Measurements from ENCODE around the gene SKAP2. TPM values are rescaled to one million over a fixed set of nuclear protein-coding genes. Genes with fewer than 3 reads are reported as not detected.

The SKAP2 gene
- polyA plus RNA-seq, 1 donor (not counting 4 experiments of a cell fraction or from before 2014, with no cell fraction given), result 15.0 TPM

DNA sequence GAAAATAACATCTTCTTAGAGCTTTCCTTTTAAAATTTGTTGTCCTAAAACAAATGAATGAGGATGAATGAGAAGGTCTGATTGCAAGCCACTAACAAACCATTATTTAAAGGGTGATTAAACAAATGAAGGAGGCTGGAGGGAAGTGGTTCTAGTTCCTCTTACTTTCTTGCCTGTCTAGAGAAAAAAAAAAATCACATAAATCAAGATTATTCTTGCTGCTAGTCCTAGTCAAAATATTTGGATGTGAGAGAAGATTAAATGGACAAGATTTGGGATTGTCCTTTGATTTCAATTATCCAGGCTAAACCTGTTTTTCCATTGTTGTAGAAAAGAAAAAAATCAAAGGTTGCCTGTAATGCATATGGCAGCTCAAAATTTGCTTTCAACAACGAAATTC, 3.3 kb downstream of the SKAP2 start:
- peaks cover 33% of the 10 kb centered on the region for H3K4me1 ChIP-seq (ENCODE audit: control insufficient read depth, extremely low read depth, insufficient read depth, low read length)
- peaks cover 75% of the 10 kb centered on the region for H3K79me2 ChIP-seq (ENCODE audit: control insufficient read depth, insufficient read depth, low read length)
- DNase-seq (ENCODE audit: low read depth, low spot score) (no peak), FAIRE-seq (no peak)
- no peaks in the 10 kb centered on the region for H4K20me1 ChIP-seq (ENCODE audit: control insufficient read depth, extremely low read depth, insufficient read depth, low read length)
- H3K4me2 ChIP-seq (ENCODE audit: control insufficient read depth, extremely low read depth, insufficient read depth, low read depth, low read length), result no peak overlapping the region
- no peaks in the 10 kb centered on the region for H3K27me3 ChIP-seq (ENCODE audit: control insufficient read depth, extremely low read depth, insufficient read depth, low read length)
- H3K27ac ChIP-seq (ENCODE audit: control insufficient read depth, insufficient read depth, low read length), result peak overlapping the region; percentile 0
- no peaks in the 10 kb centered on the region for H3K9me3 ChIP-seq (ENCODE audit: control insufficient read depth, low read depth, low read length)
- dilution Hi-C loops (cut with MboI; ENCODE audit: extremely low pct_ligation_motif_present, low sequenced_read_pairs), result loop anchor here (25.0 kb wide), 1 partner anchor 226 kb away; the partner anchor contains the start of gene HOXA1
- no peak overlapping the region for H3K9ac ChIP-seq (ENCODE audit: control insufficient read depth, extremely low read depth, insufficient read depth, low read length)
- TF ChIP-seq EZH2 (IDR thresholded peaks at IDR 0.05; ENCODE audit: low read length), result no peak
- TF ChIP-seq, protein P1, sequence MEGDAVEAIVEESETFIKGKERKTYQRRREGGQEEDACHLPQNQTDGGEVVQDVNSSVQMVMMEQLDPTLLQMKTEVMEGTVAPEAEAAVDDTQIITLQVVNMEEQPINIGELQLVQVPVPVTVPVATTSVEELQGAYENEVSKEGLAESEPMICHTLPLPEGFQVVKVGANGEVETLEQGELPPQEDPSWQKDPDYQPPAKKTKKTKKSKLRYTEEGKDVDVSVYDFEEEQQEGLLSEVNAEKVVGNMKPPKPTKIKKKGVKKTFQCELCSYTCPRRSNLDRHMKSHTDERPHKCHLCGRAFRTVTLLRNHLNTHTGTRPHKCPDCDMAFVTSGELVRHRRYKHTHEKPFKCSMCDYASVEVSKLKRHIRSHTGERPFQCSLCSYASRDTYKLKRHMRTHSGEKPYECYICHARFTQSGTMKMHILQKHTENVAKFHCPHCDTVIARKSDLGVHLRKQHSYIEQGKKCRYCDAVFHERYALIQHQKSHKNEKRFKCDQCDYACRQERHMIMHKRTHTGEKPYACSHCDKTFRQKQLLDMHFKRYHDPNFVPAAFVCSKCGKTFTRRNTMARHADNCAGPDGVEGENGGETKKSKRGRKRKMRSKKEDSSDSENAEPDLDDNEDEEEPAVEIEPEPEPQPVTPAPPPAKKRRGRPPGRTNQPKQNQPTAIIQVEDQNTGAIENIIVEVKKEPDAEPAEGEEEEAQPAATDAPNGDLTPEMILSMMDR (optimal IDR thresholded peaks at IDR 0.05 in 1 of 3, IDR thresholded peaks at IDR 0.05 in 1 of 3, conservative IDR thresholded peaks at IDR 0.05 in 1 of 3; ENCODE audit: extremely low read depth in 1 of 3, insufficient read depth in 2 of 3, low read length in 3 of 3), result no peak
- no peak overlapping the region for H2AFZ ChIP-seq (ENCODE audit: control insufficient read depth, low read length)
- H3K9me1 ChIP-seq (ENCODE audit: control insufficient read depth, extremely low read depth, insufficient read depth, low read length), result no peaks in the 10 kb centered on the region
- no peak overlapping the region for H3K4me3 ChIP-seq (ENCODE audit: control insufficient read depth in 2 of 3, extremely low read depth in 1 of 3, insufficient read depth in 2 of 3, low read depth in 1 of 3, low read length in 3 of 3)
- H3K36me3 ChIP-seq (ENCODE audit: control insufficient read depth in 2 of 2, extremely low read depth in 1 of 2, insufficient read depth in 2 of 2, low read length in 2 of 2), result no peaks in the 10 kb centered on the region

- no peaks in the 10 kb centered on the region for H3K9me3 ChIP-seq (ENCODE audit: control insufficient read depth, low read depth, low read length)
- H3K4me1 ChIP-seq (ENCODE audit: control insufficient read depth, extremely low read depth, insufficient read depth, low read length), result peaks cover 31% of the 10 kb centered on the region
- TF ChIP-seq, protein P1 (optimal IDR thresholded peaks at IDR 0.05 in 1 of 3, IDR thresholded peaks at IDR 0.05 in 1 of 3, conservative IDR thresholded peaks at IDR 0.05 in 1 of 3; ENCODE audit: extremely low read depth in 1 of 3, insufficient read depth in 2 of 3, low read length in 3 of 3), result peak in 1 of 3 experiments; percentile 73
- no peak for TF ChIP-seq EZH2 (IDR thresholded peaks at IDR 0.05; ENCODE audit: low read length)
- H3K79me2 ChIP-seq (ENCODE audit: control insufficient read depth, insufficient read depth, low read length), result peaks cover 76% of the 10 kb centered on the region
- peak overlapping the region; percentile 36 for H3K4me2 ChIP-seq (ENCODE audit: control insufficient read depth, extremely low read depth, insufficient read depth, low read depth, low read length)
- DNase-seq (ENCODE audit: low read depth, low spot score) (no peak), FAIRE-seq (peak; percentile 75)
- H3K27me3 ChIP-seq (ENCODE audit: control insufficient read depth, extremely low read depth, insufficient read depth, low read length), result no peaks in the 10 kb centered on the region
- H2AFZ ChIP-seq (ENCODE audit: control insufficient read depth, low read length), result no peak overlapping the region
- H3K36me3 ChIP-seq (ENCODE audit: control insufficient read depth in 2 of 2, extremely low read depth in 1 of 2, insufficient read depth in 2 of 2, low read length in 2 of 2), result no peaks in the 10 kb centered on the region
- no peak overlapping the region for H3K4me3 ChIP-seq (ENCODE audit: control insufficient read depth in 2 of 3, extremely low read depth in 1 of 3, insufficient read depth in 2 of 3, low read depth in 1 of 3, low read length in 3 of 3)
- no peaks in the 10 kb centered on the region for H3K9me1 ChIP-seq (ENCODE audit: control insufficient read depth, extremely low read depth, insufficient read depth, low read length)
- H3K9ac ChIP-seq (ENCODE audit: control insufficient read depth, extremely low read depth, insufficient read depth, low read length), result no peak overlapping the region
- no peaks in the 10 kb centered on the region for H4K20me1 ChIP-seq (ENCODE audit: control insufficient read depth, extremely low read depth, insufficient read depth, low read length)
- dilution Hi-C loops (cut with MboI; ENCODE audit: extremely low pct_ligation_motif_present, low sequenced_read_pairs), result loop anchor here (25.0 kb wide), 1 partner anchor 227 kb away; the partner anchor contains the start of gene HOXA1
- peak overlapping the region; percentile 29 for H3K27ac ChIP-seq (ENCODE audit: control insufficient read depth, insufficient read depth, low read length)
Observed at GRCh38 chr7:26860361-26860760, 4.0 kb downstream of the SKAP2 start.

All from keratinocyte (primary cell).